HEK293 (cell line): ENCODE data around the gene C17orf58.
"Not testable (repeated sequence)": the region's sequence is repeated elsewhere in the genome, so short reads cannot be mapped to it uniquely, and the experiment has no call there.

Source experiments
- CTCF ChIA-PET: fragments of 350-600 bp; formaldehyde crosslinking; extraction: SDS; loops from one replicate; lab custom pipeline; 2021; ENCODE audit warnings: antibody characterized with exemption; lab: Yijun Ruan, JAX
- POLR2A ChIA-PET: fragments of 300-600 bp; formaldehyde crosslinking; extraction: SDS; loops from one replicate; lab custom pipeline; 2020; ENCODE audit warnings: antibody characterized with exemption, inconsistent platforms; lab: Yijun Ruan, JAX
- H3K27ac ChIP-seq: fragments of 200-500 bp; sonication (Bioruptor generic); 2 replicates; pipeline ENCODE4 v1.5.1; 2014; ENCODE audit warnings: low read depth, low read length, control low read depth, inconsistent platforms; ENCODE audit errors: extremely low read depth
- H3K36me3 ChIP-seq, 2 experiments: fragments of 200-500 bp in 1 of 2; sonication (Bioruptor generic) in 1 of 2; 1 replicate in 1 of 2; 2 replicates in 1 of 2; pipeline ENCODE4 v1.5.1; 2014 to 2017; ENCODE audit warnings: inconsistent platforms in 2 of 2, low read length in 2 of 2; ENCODE audit not compliant: control insufficient read depth in 2 of 2, insufficient read depth in 1 of 2
- H3K4me1 ChIP-seq: fragments of 200-500 bp; sonication (Bioruptor generic); 2 replicates; pipeline ENCODE4 v1.5.1; 2014; ENCODE audit warnings: mild to moderate bottlenecking, low read length, inconsistent platforms; ENCODE audit not compliant: control insufficient read depth, insufficient read depth
- H3K4me3 ChIP-seq: 2 replicates; pipeline ENCODE4 v1.5.1; 2011; ENCODE audit warnings: low read depth, mild to moderate bottlenecking, control low read depth, low read length, moderate library complexity
- H3K9me3 ChIP-seq: fragments of 200-500 bp; sonication (Bioruptor generic); 2 replicates; pipeline ENCODE4 v1.5.1; 2014; ENCODE audit warnings: low read depth, low read length, inconsistent platforms; ENCODE audit not compliant: control insufficient read depth, insufficient read depth
- BCL6B ChIP-seq: fragments of 450-650 bp; formaldehyde crosslinking; IDR thresholded peaks from 2 replicates; pipeline ENCODE4 v1.5.1; 2017; ENCODE audit warnings: missing biosample characterization, missing genetic modification characterization
- GFI1B ChIP-seq: fragments of 450-650 bp; formaldehyde crosslinking; IDR thresholded peaks from 2 replicates; pipeline ENCODE4 v1.5.1; 2016; ENCODE audit warnings: missing biosample characterization, missing genetic modification characterization
- GLI2 ChIP-seq: fragments of 450-650 bp; formaldehyde crosslinking; IDR thresholded peaks from 2 replicates; pipeline ENCODE4; 2017; ENCODE audit warnings: missing biosample characterization, missing genetic modification characterization, low read depth, borderline replicate concordance
- GLI4 ChIP-seq: fragments of 450-650 bp; formaldehyde crosslinking; IDR thresholded peaks from 2 replicates; pipeline ENCODE4 v1.5.1; 2016; ENCODE audit warnings: missing biosample characterization, missing genetic modification characterization
- GLIS2 ChIP-seq: fragments of 450-650 bp; formaldehyde crosslinking; IDR thresholded peaks from 2 replicates; pipeline ENCODE4 v1.5.1; 2016; ENCODE audit warnings: missing biosample characterization, missing genetic modification characterization
- ZFP37 ChIP-seq: fragments of 450-650 bp; formaldehyde crosslinking; IDR thresholded peaks from 2 replicates; pipeline ENCODE4 v1.5.1; 2016; ENCODE audit warnings: missing biosample characterization, missing genetic modification characterization
- ZNF112 ChIP-seq: fragments of 450-650 bp; formaldehyde crosslinking; IDR thresholded peaks from 2 replicates; pipeline ENCODE4 v1.5.0; 2017; ENCODE audit warnings: missing biosample characterization, missing genetic modification characterization
- ZNF155 ChIP-seq: fragments of 450-650 bp; formaldehyde crosslinking; IDR thresholded peaks from 2 replicates; pipeline ENCODE4 v1.5.1; 2016; ENCODE audit warnings: missing biosample characterization, missing genetic modification characterization
- ZNF174 ChIP-seq: fragments of 450-650 bp; formaldehyde crosslinking; IDR thresholded peaks from 2 replicates; pipeline ENCODE4 v1.5.0; 2017; ENCODE audit warnings: missing biosample characterization, mild to moderate bottlenecking, missing genetic modification characterization
- ZNF223 ChIP-seq: fragments of 450-650 bp; formaldehyde crosslinking; IDR thresholded peaks from 2 replicates; pipeline ENCODE4 v1.5.1; 2016; ENCODE audit warnings: missing biosample characterization, missing genetic modification characterization
- ZNF362 ChIP-seq: fragments of 450-650 bp; formaldehyde crosslinking; IDR thresholded peaks from 2 replicates; pipeline ENCODE4 v1.5.1; 2016; ENCODE audit warnings: missing biosample characterization, missing genetic modification characterization
- ZNF48 ChIP-seq: fragments of 450-650 bp; formaldehyde crosslinking; IDR thresholded peaks from 2 replicates; pipeline ENCODE4 v1.5.1; 2016; ENCODE audit warnings: missing biosample characterization, missing genetic modification characterization
- ZNF560 ChIP-seq: fragments of 450-650 bp; formaldehyde crosslinking; IDR thresholded peaks from 2 replicates; pipeline ENCODE4 v1.5.1; 2017; ENCODE audit warnings: missing biosample characterization, missing genetic modification characterization, borderline replicate concordance
- ZNF623 ChIP-seq: fragments of 450-650 bp; formaldehyde crosslinking; IDR thresholded peaks from 2 replicates; pipeline ENCODE4 v1.5.1; 2016; ENCODE audit warnings: missing biosample characterization, missing genetic modification characterization
- ZNF701 ChIP-seq: fragments of 450-650 bp; formaldehyde crosslinking; IDR thresholded peaks from 2 replicates; pipeline ENCODE4 v1.5.1; 2016; ENCODE audit warnings: missing biosample characterization, missing genetic modification characterization
- TF ChIP-seq, protein P1 (sequence below): fragments of 450-650 bp; formaldehyde crosslinking; IDR thresholded peaks from 2 replicates; pipeline ENCODE4 v1.5.1; 2016; ENCODE audit warnings: missing biosample characterization, missing genetic modification characterization
- TF ChIP-seq, protein P2 (sequence below): fragments of 450-650 bp; formaldehyde crosslinking; IDR thresholded peaks from 2 replicates; pipeline ENCODE4 v1.5.1; 2017; ENCODE audit warnings: missing biosample characterization, missing genetic modification characterization
- TF ChIP-seq, protein P3 (sequence below): fragments of 450-650 bp; formaldehyde crosslinking; IDR thresholded peaks from 2 replicates; pipeline ENCODE4 v1.5.1; 2016; ENCODE audit warnings: missing biosample characterization, missing genetic modification characterization
- TF ChIP-seq, protein P4 (sequence below): fragments of 450-650 bp; formaldehyde crosslinking; IDR thresholded peaks from 2 replicates; pipeline ENCODE4 v1.5.1; 2016; ENCODE audit warnings: missing biosample characterization, missing genetic modification characterization

C17orf58 gene

DNA sequence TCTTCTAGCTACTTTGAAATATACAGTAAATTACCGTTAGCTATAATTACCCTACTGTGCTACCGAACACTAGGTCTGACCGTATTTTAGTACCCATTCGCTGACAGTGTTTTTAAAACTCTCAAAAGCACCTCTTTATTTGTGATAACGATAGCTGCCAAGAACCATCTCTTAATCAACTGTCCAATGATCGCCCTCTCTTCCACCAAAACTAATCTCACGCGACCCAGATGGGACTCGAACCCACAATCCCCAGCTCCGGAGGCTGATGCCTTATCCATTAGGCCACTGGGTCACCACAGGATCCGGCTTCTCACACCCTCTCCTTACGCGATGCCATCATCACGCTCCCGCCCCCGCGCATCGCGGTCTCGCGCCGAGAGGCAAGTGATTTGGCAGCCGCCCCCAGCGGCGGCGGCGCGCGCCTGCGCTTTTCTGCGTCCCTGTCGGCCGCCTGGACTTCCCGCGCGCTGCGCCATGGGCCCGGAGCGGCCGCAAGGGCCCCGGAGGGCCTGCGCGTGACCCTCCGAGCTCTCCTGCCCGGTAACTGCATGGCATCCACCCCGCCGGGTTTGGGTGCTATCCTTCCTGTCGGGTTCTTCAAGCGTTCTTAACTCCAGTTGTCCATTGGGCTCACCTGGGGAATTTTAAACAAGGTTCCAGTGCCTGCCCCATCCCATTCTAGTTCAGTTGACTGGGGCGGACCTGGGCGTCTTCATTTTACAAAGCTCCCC lies 23.6 kb upstream of the C17orf58 start (continued):
- TF ChIP-seq BCL6B (tag by site-specific recombination) (0 out of 2 replicates have a peak, but pooled peaks have one; percentile 5), ZNF155 (tag by site-specific recombination) (no peak), ZFP37 (tag by site-specific recombination) (peak; percentile 91; the same call in 1 of the 2 replicates), GLI2 (tag by site-specific recombination) (peak; percentile 53; the same call in 1 of the 2 replicates), ZNF223 (tag by site-specific recombination) (peak; percentile 29; the same call in 1 of the 2 replicates), ZNF112 (no peak)
- TF ChIP-seq, protein P1, sequence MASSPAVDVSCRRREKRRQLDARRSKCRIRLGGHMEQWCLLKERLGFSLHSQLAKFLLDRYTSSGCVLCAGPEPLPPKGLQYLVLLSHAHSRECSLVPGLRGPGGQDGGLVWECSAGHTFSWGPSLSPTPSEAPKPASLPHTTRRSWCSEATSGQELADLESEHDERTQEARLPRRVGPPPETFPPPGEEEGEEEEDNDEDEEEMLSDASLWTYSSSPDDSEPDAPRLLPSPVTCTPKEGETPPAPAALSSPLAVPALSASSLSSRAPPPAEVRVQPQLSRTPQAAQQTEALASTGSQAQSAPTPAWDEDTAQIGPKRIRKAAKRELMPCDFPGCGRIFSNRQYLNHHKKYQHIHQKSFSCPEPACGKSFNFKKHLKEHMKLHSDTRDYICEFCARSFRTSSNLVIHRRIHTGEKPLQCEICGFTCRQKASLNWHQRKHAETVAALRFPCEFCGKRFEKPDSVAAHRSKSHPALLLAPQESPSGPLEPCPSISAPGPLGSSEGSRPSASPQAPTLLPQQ = peak; percentile 89
- TF ChIP-seq, all 188 proteins: peak for 98

DNA sequence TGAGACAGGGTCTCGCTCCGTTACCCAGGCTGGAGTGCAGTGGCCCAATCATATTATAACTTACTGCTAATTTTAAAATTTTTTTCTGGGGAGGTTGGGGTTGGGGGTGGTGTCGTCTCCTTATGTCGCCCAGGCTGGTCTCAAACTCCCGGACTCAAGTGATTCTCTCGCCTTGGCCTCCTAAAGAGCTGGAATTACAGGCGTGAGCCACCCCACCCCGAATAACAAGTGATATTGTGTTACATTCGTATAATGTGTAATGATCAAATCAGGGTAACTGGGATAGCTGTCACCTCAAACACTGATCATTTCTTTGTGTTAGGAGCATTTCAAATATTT lies 23.0 kb upstream of the C17orf58 start:
- Histone ChIP-seq H3K27ac (no peak overlapping the region), H3K4me1 (no peaks in the 10 kb centered on the region; the same call in 1 of the 2 replicates)
- no peak for TF ChIP-seq ZNF560 (tag by site-specific recombination)
- no peak for TF ChIP-seq GLIS2 (tag by site-specific recombination)
- TF ChIP-seq ZNF701 (tag by site-specific recombination) = no peak
- TF ChIP-seq, protein P2, sequence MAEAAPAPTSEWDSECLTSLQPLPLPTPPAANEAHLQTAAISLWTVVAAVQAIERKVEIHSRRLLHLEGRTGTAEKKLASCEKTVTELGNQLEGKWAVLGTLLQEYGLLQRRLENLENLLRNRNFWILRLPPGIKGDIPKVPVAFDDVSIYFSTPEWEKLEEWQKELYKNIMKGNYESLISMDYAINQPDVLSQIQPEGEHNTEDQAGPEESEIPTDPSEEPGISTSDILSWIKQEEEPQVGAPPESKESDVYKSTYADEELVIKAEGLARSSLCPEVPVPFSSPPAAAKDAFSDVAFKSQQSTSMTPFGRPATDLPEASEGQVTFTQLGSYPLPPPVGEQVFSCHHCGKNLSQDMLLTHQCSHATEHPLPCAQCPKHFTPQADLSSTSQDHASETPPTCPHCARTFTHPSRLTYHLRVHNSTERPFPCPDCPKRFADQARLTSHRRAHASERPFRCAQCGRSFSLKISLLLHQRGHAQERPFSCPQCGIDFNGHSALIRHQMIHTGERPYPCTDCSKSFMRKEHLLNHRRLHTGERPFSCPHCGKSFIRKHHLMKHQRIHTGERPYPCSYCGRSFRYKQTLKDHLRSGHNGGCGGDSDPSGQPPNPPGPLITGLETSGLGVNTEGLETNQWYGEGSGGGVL (tag by site-specific recombination) = no peak
- TF ChIP-seq ZNF362 (tag by site-specific recombination) = no peak
- TF ChIP-seq ZNF174 (tag by site-specific recombination) = no peak
- no peak for TF ChIP-seq GFI1B (tag by site-specific recombination)
- no peak for TF ChIP-seq ZNF48 (tag by site-specific recombination)
- TF ChIP-seq GLI4 (tag by site-specific recombination) = no peak
- no peak for TF ChIP-seq ZNF623 (tag by site-specific recombination)
- TF ChIP-seq, protein P3, sequence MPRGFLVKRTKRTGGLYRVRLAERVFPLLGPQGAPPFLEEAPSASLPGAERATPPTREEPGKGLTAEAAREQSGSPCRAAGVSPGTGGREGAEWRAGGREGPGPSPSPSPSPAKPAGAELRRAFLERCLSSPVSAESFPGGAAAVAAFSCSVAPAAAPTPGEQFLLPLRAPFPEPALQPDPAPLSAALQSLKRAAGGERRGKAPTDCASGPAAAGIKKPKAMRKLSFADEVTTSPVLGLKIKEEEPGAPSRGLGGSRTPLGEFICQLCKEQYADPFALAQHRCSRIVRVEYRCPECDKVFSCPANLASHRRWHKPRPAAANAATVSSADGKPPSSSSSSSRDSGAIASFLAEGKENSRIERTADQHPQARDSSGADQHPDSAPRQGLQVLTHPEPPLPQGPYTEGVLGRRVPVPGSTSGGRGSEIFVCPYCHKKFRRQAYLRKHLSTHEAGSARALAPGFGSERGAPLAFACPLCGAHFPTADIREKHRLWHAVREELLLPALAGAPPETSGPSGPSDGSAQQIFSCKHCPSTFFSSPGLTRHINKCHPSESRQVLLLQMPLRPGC (tag by site-specific recombination) = no peak
- TF ChIP-seq, protein P4, sequence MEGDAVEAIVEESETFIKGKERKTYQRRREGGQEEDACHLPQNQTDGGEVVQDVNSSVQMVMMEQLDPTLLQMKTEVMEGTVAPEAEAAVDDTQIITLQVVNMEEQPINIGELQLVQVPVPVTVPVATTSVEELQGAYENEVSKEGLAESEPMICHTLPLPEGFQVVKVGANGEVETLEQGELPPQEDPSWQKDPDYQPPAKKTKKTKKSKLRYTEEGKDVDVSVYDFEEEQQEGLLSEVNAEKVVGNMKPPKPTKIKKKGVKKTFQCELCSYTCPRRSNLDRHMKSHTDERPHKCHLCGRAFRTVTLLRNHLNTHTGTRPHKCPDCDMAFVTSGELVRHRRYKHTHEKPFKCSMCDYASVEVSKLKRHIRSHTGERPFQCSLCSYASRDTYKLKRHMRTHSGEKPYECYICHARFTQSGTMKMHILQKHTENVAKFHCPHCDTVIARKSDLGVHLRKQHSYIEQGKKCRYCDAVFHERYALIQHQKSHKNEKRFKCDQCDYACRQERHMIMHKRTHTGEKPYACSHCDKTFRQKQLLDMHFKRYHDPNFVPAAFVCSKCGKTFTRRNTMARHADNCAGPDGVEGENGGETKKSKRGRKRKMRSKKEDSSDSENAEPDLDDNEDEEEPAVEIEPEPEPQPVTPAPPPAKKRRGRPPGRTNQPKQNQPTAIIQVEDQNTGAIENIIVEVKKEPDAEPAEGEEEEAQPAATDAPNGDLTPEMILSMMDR = no peak
- TF ChIP-seq, all 188 proteins: peak for 0
- Histone ChIP-seq H3K36me3 (no peaks in the 10 kb centered on the region), H3K4me3 (no peak overlapping the region), H3K9me3 (no peaks in the 10 kb centered on the region)
- ChIA-PET POLR2A (interaction anchor here (0.9 to 2.2 kb wide), 13 partner anchors 9 to 438 kb away, joined by 3 to 40 read pairs (median 4); partner anchors contain the start of genes C17orf58, KPNA2 and WIPI1), CTCF (interaction anchor here (0.6 to 1.8 kb wide), 8 partner anchors 9 to 195 kb away, joined by 3 to 15 read pairs (median 4); partner anchors contain the start of gene C17orf58)

GRCh38 chr17:68018493-68018892 lies 22.2 kb upstream of the C17orf58 start:
- CTCF ChIA-PET = interaction anchor here (0.7 to 1.8 kb wide), 2 partner anchors 23 to 611 kb away, joined by 3 to 7 read pairs; partner anchors contain the start of gene C17orf58
- H3K4me3 ChIP-seq, H3K4me1 ChIP-seq, H3K36me3 ChIP-seq, H3K27ac ChIP-seq, H3K9me3 ChIP-seq, POLR2A ChIA-PET: not testable (repeated sequence)
